Pons (tissue), 1 donor: ENCODE data around the gene ZNF599.
"Not testable (repeated sequence)": the region's sequence is repeated elsewhere in the genome, so short reads cannot be mapped to it uniquely, and the experiment has no call there.

Experiments used
- DNase-seq: peaks from one replicate; pipeline ENCODE4 v3.0.0-alpha.2; 2016; ENCODE audit warnings: low spot score

The ZNF599 gene

GRCh38 chr19:34772697-34773554 lies at the start of gene ZNF599:
Gene ZNF599 (minus strand): TSS chr19:34773215. CDS start chr19:34772841, 374 bp downstream.
- DNase-seq, result peak; percentile 87

GRCh38 chr19:34818270-34818669 lies 45.3 kb upstream of the ZNF599 start:
- no peak for DNase-seq

DNA sequence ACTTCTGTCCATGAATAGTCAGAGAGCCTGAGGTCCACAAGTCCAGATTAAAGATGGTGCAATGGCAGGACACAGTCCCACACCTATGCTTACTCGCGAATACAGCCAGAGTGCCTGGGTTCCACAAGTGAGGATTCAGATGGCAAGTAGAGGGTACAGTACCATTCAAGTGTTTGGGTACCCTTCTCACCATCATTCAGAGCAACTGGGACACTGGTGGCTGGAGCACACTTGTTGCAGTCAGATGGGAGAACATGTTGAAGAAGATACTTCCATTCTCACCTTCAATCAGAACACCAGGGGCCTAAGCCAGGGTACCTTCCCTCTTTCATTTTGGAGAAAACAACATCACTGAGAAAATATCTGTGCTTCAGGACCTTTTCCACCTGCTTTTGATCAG lies 43.7 kb upstream of the ZNF599 start:
- no peak for DNase-seq

- DNase-seq, result no peak
Observed at GRCh38 chr19:34808566-34808965, 35.6 kb upstream of the ZNF599 start.

DNA sequence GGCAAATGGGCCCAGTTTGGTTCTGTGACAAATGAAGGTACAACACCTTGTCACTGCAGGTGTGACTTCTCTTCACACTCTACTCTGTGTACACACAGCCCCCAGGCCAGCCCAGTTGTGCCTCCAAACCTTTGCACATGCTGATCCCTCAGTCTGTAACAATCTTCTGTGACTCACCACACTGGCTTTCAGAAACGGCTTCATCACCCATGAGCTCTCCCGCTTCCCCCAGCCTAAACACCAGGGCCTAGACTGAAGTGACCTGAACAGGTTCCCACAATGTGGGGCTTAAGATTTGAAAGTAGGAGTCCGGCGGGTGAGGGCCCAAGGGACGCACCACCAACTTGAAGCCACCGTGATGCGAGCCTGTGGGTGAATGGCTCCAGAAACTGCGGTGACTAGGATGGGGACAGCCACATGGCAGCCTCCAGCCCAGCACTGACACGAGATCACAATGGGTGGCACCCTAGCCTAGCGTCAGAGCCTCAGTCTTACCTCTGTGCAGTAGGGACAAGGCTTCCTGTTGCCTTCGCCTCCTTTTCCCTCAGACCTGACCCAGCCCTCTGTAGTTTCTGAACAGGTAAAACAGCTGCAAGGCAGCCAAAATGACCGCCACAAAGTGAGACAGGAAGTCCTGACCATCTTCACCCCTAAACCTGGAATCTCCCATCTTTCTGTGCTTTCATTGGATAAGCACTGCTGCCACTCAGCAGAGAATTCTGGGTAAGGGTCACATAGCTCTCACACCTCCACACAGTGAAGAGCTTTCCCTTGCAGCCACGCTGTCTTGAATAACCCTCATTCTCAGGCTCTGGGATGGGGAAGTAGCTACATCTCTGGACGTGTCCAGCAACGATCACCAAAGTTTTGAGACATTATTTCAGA lies 34.2 kb upstream of the ZNF599 start:
- DNase-seq, result no peak

- no peak for DNase-seq
Observed at GRCh38 chr19:34804115-34804514, 31.1 kb upstream of the ZNF599 start.

DNA sequence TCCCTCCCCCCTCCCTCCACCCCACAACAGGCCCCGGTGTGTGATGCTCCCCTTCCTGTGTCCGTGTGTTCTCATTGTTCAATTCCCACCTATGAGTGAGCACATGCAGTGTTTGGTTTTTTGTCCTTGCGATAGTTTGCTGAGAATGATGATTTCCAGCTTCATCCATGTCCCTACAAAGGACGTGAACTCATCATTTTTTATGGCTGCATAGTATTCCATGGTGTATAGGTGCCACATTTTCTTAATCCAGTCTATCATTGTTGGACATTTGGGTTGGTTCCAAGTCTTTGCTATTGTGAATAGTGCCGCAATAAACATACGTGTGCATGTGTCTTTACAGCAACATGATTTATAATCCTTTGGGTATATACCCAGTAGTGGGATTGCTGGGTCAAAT lies 23.9 kb upstream of the ZNF599 start:
- DNase-seq, result not testable (repeated sequence)

DNA sequence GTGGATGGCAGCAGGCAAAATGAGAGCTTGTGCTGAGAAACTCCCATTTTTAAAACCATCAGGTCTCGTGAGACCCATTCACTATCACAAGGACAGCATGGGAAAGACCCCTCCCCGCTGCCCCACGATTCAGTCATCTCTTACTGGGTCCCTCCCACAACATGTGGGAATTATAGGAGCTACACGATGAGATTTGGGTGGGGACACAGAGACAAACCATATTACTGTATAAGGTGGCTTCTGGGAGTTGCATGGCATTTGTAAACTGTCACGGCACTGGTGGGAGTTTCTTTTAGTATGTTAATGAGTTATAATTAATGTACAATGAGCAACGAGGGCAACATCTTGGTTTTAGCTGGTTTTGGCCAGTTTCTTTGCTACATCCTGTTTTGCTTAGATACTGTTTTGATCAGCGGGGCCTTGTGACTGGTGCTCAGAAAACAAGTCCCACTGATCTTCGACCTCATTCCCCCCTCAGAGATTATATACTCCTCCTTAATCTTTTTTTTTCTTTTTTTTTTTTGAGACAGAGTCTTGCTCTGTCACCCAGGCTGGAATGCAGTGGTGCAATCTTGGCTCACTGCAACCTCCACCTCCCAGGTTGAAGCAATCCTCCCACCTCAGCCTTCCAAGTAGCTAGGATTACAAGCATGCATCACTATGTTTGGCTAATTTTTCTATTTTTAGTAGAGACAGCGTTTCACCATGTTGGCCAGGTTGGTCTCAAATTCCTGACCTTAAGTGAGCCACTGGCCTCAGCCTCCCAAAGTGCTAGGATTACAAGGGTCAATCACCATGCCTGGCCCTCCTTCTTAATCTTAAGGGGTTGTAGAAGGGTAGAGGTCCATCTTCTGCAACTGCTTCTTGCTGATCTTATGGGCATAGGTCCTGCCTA lies 21.3 kb upstream of the ZNF599 start:
- no peak for DNase-seq

DNA sequence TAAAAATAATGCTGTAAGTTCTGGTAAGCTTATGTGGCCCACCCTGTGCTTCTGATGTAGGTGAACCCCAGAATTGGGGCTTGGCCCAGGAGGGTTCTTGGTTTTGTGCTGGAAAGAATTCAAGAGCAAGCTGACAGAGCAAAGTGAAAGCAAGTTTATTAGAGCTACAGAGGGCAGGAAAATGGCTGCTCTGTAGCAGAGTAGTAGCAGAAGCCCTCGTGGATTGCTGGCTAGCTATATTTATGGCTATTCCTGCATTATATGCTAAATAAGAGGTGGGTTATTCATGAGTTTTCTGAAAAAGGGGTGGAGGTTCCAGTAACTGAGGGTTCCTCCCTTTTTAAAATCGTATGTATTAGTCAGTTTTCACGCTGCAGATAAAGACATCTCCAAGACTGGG lies 20.6 kb upstream of the ZNF599 start:
- DNase-seq, result no peak

DNA sequence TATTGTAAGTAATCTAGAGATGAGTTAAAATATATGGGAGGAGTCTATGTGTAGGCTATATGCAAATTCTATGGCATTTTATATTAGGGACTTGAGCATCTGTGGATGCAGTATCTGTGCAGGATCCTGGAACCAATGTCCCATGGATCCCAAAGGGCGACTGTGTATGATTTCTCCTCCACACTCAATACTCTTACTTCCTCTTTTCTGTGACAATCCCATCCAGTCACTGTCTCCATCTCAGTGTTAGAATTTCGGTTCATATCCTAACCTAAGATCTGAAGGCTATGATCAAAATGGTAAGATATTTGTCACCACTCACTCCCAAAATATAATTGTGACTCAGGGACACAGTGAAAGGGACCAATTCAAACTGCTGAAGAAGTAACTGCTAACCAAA lies 15.1 kb upstream of the ZNF599 start:
- no peak for DNase-seq

DNA sequence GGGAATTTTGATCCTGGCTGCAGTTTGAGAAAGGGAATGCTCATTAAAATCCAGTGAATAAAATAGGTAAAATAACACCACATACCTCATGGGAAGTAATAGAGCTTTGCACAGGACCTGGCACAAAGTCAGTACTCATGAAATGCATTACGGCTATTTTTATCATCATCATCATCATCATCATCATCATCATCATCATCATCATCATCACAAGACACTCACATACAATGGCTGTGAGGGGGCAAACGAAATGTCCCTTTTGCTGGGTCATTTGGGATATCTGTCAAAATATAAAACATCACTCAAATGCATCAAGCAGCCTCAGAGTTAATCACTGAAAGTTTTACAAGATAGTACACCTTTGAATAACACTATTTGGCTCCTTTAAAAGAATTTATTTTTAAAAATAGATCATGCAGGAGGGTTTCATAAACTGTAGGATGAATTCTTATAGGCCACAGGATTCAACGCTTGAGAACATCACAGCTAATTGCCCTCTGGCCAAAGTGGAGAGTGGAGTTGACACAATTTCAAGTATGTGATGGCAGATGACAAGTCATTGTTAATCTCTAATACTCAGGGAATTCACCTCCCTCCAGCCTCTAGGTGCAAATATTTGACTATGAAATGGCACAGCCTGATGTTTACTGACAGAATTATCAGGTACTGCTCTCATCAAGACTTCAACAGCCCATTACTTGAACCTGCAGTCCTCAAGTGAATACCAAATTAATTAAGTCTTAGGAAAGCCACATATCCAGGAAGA lies 14.2 kb upstream of the ZNF599 start:
- no peak for DNase-seq

DNA sequence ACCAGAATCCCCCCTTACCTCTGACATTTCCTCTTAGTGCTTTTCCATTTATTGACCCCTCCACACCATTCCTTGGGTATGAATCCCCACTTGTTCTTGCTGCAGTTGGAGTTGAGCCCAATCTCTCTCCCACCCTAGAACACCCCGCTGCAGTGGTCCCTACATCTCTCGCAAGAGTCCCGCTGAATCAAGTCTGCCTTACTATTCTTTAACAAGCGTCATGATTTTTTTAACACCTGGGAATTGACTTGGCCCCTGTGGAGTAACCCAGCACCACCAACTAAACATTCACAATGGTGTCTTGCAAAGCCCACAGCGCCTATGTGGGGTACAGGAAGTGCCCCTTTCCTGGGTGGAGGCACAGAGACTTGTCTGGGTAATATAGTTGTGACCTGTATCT lies 13.2 kb upstream of the ZNF599 start:
- no peak for DNase-seq

GRCh38 chr19:34779652-34780051 lies 6.6 kb upstream of the ZNF599 start:
- no peak for DNase-seq

- DNase-seq, result no peak
Observed at GRCh38 chr19:34778342-34778741, 5.3 kb upstream of the ZNF599 start.

DNA sequence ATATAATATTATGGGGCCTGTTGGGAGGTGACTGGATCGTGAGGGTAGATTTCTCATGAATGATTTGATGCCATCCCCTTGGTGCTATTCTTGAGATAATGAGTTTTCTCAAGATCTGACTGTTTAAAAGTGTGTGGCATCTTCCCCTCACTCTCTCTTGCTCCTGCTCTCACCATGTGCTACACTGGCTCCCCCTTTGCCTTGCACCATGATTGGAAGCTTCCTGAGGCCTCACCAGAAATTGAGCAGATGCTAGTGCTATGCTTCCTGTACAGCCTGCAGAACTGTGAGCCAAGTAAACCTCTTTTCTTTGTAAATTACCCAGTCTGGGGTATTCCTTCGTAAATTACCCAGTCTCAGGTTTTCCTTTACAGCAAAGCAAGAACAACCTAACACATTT lies 1.8 kb upstream of the ZNF599 start:
- DNase-seq, result no peak

- no peak for DNase-seq
Observed at GRCh38 chr19:34773555-34773864, 495 bp upstream of the ZNF599 start.

- no peak for DNase-seq
Observed at GRCh38 chr19:34767951-34768350, 5.1 kb downstream of the ZNF599 start.

DNA sequence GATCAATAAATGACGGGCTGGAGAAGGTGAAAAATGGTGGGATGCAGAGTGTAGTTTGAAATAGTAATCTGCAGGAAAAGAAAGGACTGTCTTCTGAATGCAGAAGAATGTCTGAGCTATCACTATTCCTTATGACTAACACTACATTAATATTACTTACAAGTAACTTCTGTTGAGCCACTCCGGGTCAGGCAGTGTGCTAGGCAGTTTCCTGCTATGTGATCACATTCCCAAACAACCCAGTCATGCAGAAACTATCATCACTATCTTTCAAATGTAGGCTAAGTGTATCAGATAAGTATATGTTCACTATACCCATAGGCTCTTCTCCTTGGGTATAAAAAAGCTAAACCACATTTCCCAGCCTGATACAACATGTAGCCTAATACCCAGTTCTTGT lies 6.6 kb downstream of the ZNF599 start:
- DNase-seq, result no peak

GRCh38 chr19:34759218-34759917 lies 13.6 kb downstream of the ZNF599 start:
- DNase-seq, result no peak

- DNase-seq, result no peak
Observed at GRCh38 chr19:34757441-34757840, 15.6 kb downstream of the ZNF599 start.
